Fibroblast of skin of left quadriceps (primary cell): ENCODE data around the gene TNPO3.
"Not testable (repeated sequence)": the region's sequence is repeated elsewhere in the genome, so short reads cannot be mapped to it uniquely, and the experiment has no call there.

Experiments
- DNase-seq, 2 experiments: peaks; one replicate each; pipeline ENCODE4 v3.0.0-alpha.2; 2013; ENCODE audit warnings: low read depth in 2 of 2

TNPO3 gene

DNA sequence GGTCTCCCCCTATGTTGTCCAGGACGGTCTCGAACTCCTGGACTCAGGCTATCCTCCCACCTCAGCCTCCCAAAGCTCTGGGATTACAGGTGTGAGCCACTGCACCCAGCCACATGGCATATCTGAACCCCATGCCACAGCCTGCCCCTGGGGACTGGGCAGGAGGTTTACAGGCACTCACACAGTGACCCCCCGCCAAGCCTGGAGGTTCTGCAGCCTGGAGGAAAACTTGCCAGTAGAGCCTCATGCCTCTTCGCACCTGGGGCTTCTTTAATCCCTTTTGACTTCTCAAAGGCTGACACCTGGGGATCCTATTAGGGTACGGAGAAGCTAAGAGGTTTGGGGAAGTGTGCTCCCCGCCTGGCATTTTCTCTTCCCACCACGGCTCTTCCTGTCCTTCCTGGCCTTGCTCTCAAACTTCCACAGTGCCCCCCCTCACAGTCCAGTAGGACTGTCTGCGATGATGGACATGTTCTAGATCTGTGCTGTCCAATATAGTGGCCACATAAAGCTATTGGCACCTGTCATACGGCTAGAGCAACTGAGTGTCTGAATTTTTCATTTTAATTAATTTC is 133.0 kb downstream of the TNPO3 start:
- no peak for DNase-seq

DNA sequence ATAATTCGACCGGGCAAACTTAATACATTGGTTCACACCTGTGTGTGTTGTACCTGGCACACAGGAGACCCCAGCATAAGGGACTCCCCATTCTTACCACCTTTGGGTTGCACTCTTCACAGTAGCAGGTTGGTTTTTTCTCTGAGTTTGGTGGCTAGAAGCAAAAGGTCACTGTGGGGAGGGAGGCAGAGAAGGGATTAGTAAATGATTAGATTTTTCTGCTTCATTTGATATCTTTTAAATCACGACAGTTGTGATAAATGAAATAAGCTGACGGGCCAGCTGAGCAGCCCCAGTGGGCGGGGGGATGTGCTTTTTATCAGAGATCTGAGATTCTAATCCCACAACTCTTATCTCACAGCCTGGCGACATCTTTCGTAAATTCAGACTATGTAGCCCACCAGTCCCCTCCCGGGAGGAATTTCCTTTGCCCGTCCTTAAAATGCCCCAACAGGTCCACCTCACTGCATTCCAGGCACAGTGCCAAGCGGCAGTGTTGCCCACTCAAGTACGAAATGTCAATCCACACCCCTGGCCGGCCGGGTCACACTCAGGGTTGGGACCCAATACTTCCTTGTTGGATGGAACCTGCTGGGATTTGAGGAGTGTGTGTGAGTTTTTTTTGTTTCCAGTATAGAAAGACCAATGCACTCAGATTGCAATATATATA is 133.9 kb downstream of the TNPO3 start:
- DNase-seq = no peak

DNA sequence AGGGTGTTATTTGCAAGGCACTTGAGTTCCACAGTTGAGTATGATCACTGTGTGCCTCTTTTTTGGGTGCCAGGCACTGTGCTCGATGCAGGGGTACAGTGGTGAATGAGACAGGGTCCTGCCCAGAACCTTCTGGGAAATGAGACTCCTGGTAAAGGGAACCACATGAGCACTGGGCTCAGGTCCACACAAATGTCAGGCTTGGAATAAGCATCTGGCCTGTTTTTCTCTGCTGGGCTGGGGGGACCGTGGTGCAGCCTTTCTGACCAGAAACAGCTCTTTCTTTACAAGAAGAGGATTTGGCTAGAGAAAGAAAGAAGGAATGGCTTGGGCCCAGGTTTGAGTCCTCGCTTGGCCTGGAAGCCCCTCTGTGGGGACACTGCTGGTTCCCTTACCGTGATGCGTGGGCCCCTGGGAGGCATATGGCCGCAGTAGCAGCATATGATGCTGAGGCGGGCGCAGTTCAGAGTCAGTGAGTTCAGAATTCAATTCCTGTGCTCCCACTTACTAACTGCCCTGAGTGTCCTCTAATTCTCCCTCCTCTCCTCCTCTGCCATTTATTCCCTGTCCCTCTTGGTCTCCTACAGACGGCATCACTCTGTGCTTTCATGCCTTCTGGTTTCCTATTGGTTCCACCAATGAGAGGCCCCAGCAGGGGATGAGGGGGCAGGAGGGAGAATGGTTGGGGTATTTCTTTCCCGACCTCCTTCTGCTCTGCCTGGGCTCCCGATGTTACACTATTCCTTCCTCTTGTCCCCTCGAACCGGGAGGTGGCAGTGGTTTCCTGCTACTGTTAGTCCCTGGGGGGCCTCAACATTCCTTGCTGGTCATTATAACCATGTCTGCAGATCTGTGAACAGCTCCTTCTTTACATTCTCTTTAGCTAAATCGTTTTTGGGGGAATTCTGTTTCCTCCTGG is 134.8 kb downstream of the TNPO3 start:
- DNase-seq = no peak

DNA sequence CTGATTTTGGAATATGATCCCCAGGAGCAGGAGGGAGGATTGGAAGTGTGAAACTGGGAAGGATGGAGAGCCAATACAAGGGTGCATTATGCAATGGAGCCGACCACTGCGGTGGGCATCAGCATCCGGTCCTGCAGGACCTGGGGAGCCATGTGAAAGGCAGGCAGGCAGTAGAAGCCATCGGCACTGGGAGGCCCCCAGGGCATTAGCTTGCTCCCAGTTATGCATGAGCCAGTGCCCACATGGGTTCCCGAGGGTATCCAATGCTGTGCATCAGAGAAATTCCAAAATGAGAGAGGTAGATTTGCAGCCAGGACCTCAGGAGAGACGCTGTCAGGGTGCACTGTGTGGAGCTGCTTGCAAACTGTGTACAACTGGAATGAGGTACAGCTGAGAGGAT is 135.7 kb downstream of the TNPO3 start:
- DNase-seq = no peak

DNA sequence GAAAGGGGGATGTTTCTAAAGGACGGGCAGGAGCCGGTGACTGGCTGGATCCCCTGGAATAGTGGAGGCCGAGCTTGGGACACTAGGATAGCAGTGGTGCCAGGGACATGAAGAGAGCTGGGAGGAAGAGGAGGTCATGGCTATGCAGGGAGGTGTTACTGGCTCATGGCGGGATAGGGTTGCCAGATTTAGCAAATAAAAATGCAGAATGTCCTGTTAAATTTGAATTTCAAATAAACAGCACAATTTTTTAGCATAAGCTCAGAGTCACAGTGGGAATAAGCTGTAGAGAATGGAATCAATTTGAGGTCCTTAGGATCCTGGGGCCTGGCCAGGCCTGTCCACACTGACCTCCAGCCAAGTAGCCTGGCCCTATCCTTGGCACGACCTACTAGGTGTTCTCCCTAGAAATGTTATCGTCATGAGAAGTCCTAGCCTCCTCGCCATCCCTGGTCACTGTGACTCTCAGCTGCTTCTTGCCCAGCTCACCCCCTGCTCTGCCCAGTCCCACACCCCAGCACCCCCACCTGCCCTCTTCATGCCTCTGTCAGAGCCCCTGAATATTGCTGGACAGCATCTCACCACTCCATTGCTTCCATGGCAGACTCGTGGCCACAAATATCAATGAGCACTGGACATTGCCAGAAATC is 136.8 kb downstream of the TNPO3 start:
- DNase-seq = no peak

DNA sequence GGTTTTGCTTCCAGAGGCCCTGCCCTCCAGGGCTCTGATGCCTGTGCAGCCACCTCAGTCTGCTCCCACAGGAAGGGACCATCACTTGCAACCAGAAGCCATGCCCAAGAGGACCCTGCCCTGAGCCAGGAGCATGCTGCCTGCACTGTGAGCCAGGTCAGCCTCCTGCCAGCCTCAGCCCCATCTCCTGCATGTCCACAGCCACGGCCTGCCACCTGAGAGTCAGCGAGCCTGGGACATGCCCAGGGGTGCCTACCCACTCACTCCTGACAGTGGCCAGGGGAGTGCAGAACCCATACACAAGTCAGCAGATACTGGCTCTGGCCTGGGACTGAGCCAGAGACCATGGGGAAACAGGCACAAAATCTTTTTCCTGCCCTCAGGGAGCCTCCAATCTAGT is 137.8 kb downstream of the TNPO3 start:
- no peak for DNase-seq

DNA sequence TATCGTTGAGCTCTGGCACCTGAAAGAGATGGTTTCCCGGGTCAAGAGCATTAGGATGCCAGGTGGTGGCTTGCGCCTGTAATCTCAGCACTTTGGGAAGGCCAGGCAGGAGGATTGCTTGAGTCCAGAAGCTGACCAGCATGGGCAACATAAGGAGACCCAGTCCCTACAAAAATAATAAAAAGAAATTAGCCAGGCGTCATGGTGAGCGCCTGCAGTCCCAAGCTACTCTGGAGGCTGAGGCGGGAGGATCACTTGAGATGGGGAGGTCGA is 138.3 kb downstream of the TNPO3 start:
- no peak for DNase-seq

DNA sequence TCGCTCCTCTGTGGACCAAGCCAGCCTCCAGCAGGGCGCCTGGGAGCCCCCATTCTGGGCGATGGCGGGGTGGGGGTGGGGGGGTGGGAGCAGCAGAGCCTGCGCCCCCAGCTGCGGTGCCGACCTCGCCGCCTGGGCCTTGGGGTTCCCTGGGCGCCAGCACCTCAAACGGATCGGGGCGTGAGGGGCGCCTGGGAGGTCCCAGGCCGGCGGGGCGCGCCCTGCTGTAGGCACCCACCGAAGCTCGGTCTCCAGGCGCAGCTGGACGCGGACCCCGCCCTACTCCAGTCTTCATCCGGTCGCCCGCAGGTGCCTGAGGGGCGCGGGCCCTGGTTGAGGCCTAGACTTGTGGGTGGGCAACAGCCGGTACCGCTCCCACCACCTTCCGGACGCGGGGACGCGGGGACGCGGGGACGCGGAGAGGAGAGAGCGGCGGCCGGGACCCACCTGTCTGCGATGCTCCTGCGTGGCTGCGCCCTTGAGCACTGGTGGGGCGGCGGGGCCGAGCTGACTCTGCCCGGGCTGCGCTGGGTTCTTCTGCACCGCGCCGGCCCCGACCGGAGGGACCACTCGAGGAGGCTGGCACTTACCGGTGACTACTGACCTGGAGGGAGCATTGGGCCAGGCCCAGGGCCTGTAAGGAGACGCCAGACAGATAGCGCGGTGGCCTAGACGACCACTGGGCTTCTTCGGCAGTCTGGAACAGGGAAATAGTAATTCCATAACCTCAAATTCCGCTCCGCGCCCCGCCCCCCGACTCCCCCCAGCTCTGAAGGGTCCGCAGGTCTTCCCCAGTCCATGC is 138.9 kb downstream of the TNPO3 start:
- no peak for DNase-seq

DNA sequence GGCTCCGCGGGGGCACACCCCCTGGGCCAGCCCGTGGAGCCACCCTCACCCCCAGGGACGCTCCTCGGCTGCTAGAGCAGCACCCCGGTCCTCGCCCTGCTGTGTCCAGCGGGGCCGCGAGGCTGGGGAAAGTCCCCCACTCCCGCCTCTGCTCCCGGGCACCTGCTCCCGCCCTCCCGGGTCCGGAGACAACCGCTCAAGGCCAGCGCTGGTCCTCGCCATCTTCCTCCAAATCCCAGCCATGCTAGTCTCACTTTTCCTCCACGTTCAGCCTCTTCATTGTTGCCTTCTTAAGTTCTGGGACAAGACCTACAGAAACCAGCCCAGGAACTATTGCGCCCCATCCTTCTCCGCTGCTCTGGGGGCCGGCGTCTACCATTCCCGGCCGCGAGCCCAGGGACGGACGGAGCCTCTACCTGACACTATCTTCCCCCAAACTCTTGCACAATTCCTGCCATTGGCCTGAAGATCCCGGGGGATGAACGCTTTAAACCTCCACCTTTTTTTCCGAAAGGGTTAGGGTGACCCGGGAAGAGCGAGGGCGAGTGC is 139.6 kb downstream of the TNPO3 start:
- DNase-seq = no peak

DNA sequence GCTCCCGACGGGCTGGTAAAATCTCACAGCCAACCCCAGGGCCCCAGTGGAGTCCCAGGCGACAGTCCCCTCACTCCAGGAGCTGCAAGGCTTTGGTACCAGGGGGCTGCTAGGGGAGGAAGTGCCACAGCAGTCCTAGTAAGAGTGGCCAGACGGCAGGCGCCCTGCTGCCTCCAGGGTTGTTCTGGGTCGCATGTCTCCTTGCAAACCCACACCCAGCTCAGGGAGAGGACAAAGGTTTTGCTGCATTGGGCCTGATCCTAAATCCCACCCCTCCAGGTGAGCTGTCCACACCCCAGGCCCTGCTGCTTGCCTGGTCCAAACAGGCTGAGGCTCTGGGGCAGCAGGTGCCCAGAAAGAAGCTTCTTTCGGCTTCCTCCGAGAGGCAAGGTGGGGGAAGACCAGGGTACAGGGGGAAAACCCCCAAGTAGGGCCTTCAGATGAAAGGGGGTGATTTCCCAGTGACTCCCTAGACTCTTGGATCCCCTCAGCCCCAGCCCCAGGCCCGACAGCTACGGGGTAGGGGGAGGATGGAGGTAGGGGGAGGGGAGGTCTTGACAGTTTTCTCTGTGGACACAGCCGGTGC is 140.3 kb downstream of the TNPO3 start:
- DNase-seq = no peak

DNA sequence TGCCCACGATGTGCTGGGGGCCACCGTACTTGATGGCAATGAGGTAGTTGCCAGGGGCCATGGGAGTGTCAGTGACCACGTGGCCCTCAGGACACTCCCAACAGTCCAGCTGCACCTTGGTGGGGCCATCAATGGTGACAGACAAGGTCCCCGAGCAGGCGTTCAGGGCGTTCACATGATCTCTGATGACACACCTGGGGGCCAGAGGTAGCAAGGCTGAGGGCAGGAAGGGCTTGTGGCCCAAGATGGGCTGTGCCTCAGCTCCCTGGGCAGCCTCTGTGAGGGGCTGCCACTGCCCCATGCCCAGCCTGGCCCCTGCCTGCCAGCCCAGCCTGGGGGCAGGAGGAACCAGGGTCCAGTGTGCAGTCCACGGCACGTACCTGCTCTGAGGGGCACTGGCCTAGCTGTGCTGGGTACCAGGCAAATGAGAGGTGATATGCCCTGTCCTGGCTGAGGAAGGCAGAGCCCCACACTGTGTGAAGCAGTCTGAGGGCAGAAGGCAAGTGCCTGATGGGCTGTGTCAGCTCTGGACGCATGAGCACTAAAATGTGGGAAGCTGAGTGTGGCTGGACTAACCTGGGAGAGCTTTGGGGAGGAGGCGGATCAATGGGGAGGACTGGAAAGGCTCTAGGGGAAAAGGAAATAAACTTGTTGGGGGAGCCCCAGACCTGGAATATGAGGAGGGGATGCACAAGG is 140.9 kb downstream of the TNPO3 start:
- DNase-seq = no peak

DNA sequence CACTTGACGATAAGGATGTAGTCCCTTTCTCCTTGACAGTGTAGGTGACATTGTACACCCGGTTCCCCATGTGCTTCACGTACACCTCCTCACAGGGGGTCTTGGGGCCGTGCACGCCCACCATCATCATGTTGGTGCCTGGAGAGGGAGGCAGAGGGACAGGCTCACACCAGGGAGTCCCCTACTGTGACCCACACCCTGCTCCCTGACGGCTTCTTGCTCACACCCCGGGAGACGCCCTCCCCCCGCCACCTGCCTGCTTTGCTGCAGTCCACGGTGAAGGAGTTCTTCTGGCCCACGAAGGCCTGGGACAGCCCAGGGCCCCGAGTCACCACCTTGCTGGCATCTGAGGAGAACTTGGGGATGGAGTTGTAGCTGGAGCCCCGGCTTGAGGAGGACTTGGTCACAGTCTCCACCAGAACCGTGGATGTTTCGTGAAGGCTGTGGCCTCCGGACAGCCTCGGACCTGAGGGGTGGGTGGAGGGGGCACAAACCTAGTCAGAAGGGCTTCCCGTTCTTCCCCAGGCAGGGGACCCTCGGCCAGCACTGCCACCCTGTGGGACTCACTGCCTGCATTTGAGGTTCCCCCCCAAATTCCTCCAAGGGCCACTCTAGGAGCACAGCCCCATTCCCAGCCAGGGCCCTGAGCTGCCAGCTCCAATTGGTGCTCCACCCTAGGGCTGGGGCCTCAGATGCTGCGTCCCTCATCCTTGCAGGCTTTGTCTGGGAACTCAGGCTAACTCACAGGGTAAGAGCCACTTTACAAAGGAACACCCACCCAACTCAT is 142.0 kb downstream of the TNPO3 start:
- not testable (repeated sequence) for DNase-seq

DNA sequence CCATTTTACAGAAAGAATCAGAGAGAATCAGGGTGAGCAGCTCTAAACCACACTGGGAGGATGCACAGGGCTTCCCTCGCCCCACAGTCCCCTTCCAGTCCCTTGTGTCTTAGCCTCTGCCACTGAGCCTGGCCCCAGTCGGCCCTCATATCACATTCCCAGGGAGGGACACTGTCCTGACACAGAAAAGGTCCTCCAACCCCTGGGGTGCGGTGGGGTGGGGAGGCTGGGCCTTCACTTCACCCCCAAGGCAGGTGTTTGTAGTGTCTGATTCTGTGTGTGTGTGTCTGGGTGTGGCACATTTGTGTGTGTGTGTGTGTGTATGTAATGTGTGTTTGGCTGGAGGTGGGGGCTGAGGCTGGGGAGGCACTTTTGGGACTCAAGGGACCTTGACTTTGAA is 142.6 kb downstream of the TNPO3 start:
- no peak for DNase-seq

DNA sequence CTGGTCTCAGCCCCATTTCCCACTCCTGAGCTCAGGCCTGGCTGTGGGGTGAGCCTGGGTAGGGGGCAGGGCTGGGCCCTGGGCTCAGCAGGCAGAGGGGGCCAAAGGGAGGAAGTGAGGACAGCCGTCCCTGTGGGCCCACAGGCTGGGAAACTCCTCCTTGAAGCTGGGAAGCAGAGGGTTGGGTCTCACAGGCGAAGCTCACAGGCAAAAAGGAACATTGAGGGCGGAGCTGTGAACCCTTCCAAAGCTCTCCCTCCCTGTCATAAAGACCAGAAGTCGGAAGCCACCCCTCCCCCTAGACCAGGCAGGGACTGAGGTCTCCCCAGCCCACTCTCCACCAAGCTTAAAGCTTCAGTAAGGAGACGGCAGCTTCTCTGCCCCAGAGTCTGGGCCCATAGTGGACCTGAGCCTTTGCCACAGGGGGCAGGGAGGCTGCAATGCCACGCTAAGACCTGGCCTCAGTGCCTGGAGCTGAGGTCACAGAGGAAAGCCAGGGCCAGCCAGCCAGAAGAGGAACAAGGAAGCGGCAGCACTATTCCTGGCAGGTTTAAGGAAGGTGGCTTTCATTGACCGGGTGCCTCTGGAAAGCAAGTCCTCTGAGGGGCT is 143.4 kb downstream of the TNPO3 start:
- DNase-seq = no peak

DNA sequence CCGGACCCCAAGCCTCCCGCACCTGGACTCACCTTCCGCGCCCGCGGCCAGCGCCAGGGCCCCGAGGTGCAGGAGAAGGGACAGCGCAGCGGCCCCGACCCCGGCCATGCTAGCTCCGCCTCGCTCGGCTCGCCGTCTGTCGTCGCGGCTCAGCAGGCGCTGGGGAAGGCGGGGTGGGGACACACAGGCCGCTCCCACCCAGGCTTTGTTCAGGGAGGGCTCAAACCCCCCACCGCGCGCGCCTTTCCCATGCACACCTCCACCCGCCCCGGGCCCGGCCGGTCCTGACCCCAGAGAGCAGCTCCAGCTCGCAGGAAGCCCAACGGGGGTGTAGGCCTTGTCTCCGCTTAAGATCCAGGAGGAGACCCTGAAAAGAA is 144.4 kb downstream of the TNPO3 start, which contains the start of gene KCP:
Gene KCP, minus strand, starts transcription at position 141 of the 377 bp plus-strand sequence. Its CDS starts 33 bp downstream, at position 108.
- DNase-seq = no peak

DNA sequence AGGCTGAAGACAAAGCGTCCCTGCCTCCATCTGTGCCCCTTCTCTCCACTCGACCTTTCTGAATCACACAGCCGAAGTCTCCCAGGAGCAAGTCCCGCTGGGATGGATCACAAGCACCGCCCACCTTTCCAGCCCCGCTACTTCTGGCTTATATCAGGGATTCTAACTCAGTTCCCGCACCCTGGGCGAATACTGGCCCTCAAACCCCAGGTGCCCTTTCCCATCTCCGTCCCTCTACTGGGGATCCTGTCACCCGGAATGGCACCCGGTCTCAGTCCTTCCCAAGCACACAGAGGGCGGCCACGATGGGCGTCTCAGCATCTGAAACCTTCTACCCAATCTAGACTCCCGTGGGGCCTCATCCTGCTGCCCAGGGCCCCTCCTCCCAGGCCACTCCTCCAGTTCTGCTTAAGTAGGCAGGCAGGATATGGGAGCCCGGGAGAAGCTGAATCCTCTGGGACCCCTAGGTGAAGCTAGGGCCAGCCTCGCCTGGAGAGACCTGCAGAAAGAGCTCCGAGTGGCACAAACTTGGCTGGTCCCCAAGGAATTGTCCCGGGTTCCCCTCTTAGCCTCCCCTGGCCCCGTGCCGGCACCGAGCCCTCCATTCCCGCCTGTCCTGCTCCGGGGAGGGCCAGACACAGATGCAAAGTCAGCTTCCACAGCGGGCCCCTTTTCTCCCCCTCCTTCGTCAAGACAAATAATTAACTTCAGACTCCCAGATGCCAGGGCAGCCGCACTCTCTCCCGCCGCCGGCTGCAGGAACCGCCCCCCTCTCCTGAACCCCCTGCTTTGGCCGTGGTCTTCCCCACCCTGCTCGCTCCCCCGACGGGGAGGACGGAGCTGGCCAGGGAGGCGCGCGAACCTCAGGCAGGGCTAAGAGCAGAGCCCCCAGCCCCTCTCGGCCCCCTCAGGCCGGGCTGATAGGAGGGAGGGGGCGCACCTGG is 145.0 kb downstream of the TNPO3 start:
- DNase-seq = peak in 1 of 2 experiments; percentile 4

DNA sequence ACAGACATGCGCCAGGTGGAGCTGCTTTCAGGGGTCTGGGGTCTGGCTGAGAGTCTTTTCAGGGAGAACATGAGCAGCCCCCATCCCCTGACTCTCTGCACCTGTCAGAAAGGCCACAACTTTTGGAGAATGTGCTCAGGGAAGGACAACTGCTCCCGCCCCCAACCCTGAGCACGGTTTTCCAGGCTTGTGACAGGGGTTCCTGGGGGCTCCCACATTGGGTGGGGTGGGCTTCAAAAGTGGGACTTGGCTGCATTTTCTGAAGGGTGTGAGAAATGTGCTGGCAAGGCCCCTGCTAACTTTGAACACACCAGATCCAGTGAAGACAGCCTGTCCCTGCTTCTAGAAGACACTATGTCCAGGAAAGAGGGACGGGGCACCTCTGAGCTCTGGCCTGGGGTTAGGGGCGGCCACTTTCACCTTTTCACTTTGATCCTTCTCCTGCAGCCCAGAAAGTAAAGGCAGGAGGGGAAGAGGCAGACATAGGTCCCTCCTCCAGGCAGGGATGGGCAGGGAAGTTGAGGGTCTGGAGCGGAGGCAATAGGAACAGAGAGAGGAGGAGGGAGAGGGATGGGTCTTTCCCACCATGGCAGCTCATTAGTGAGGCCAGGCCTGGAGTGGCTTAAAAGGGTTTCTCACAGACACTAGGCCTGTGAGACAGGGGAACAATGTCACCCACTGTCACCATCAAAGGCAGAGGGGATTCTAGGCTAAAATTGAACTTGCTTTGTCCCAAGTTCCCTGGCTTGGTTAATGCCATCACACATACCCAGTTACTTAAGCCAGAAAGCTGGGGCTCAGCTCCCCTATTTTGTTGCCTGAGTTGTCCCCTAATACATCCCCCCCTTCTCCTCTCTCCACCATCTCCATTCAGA is 145.9 kb downstream of the TNPO3 start:
- no peak for DNase-seq
